ENCODE data around the gene DPF3.

The DPF3 gene

GRCh38 chr14:72631401-72631800 lies 262.5 kb downstream of the DPF3 start:
- FAIRE-seq (no peak), DNase-seq (ENCODE audit: insufficient read length, low spot score) (no peak)

- FAIRE-seq (no peak), DNase-seq (ENCODE audit: insufficient read length, low spot score) (no peak)
Measured at GRCh38 chr14:72630374-72630773, 263.5 kb downstream of the DPF3 start.

DNA sequence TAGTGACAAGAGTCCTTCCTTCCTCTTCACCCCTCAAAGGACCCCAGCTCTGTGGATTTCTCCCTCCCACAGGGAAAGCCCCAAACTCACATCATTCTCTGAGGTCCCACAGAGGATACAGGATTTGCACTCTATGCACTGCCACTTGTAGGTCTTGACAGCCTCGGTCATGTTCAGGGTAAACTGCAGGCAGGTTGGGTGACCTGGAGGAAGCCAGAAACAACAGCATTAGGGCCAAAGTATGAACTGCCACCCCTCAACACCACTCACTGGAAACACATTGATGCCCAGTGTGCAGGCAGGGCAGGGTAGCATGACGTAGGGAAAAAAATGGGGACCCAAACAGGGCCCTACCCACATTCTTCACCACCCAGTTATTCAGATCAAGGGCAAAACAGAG lies 264.4 kb downstream of the DPF3 start:
- FAIRE-seq (no peak), DNase-seq (ENCODE audit: insufficient read length, low spot score) (no peak)

- DNase-seq (ENCODE audit: insufficient read length, low spot score) (no peak), FAIRE-seq (no peak)
Measured at GRCh38 chr14:72625689-72626088, 268.2 kb downstream of the DPF3 start.

- DNase-seq (ENCODE audit: insufficient read length, low spot score) (no peak), FAIRE-seq (no peak)
Measured at GRCh38 chr14:72621387-72622065, 272.4 kb downstream of the DPF3 start.

- DNase-seq (ENCODE audit: insufficient read length, low spot score) (no peak), FAIRE-seq (no peak)
Measured at GRCh38 chr14:72619881-72620280, 274.0 kb downstream of the DPF3 start.

DNA sequence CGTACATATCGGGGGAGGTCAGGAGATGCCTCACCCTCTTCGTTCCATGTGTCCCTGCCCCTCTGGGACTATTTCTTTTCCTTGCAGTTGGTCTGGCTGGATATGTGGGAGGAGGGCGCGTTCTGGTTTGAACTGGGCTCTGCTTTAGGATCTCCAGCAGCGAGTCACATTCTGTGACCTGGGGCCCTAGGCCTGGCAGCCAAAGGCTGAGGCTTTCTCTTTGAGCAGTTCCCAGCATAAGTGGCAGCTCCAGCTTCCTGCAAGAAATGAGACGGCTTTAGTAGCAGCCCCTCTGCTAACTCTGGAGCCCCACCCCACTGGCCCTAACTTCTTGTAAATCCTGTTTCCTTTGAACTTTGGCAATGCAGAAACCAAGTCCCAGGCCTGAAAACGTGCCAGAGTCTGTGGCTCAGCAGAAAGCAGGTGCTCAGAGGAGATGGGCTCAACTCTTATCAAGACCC lies 274.8 kb downstream of the DPF3 start:
- no peak for FAIRE-seq
- no peak for DNase-seq (ENCODE audit: insufficient read length, low spot score)

- FAIRE-seq, result no peak
- no peak for DNase-seq (ENCODE audit: insufficient read length, low spot score)
Measured at GRCh38 chr14:72618424-72618823, 275.5 kb downstream of the DPF3 start.

GRCh38 chr14:72617391-72618031 lies 276.4 kb downstream of the DPF3 start:
- FAIRE-seq (no peak), DNase-seq (ENCODE audit: insufficient read length, low spot score) (no peak)

GRCh38 chr14:72616811-72617210 lies 277.1 kb downstream of the DPF3 start:
- FAIRE-seq (no peak), DNase-seq (ENCODE audit: insufficient read length, low spot score) (no peak)

DNA sequence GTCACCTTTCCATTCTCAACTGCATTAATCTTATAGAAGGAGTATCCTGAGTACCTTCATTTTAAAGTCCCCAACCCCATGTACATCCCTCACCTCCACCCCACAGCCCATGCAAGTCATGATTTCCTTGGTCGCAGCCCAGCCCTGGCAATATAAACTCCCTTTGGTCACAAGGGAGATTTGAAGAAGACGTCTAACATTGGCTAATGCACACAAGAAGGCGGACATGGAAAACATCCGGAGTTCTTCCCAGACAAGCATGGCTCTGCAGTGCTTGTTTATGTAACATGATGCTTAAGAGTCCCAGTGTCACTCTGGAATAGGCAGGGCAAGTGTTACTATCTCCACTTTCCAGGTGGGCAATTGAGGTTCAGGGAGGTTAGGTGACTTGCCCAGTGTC lies 277.6 kb downstream of the DPF3 start:
- DNase-seq (ENCODE audit: insufficient read length, low spot score), result no peak
- FAIRE-seq, result no peak

GRCh38 chr14:72615451-72616121 lies 278.3 kb downstream of the DPF3 start:
- FAIRE-seq (no peak), DNase-seq (ENCODE audit: insufficient read length, low spot score) (no peak)

GRCh38 chr14:72614891-72615415 lies 278.9 kb downstream of the DPF3 start:
- FAIRE-seq (no peak), DNase-seq (ENCODE audit: insufficient read length, low spot score) (no peak)

GRCh38 chr14:72614365-72614764 lies 279.5 kb downstream of the DPF3 start:
- no peak for FAIRE-seq
- no peak for DNase-seq (ENCODE audit: insufficient read length, low spot score)

DNA sequence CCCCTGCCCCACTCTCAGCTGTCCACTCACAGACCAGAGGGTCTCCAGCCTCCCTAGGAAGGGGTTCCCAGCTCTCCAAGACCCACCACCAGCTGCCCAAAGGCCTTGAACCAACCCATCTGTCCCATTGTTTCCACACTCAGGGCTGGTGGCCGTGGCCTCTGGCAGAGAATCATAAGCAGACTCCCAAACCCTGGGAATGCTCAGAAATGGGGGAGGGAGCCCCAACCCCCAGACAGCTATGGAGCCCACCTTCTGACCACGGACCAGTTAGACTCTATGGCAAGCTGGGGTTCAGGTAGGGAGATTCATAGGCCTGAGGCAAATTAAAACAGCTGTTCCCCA lies 280.0 kb downstream of the DPF3 start:
- FAIRE-seq (no peak), DNase-seq (ENCODE audit: insufficient read length, low spot score) (no peak)

DNA sequence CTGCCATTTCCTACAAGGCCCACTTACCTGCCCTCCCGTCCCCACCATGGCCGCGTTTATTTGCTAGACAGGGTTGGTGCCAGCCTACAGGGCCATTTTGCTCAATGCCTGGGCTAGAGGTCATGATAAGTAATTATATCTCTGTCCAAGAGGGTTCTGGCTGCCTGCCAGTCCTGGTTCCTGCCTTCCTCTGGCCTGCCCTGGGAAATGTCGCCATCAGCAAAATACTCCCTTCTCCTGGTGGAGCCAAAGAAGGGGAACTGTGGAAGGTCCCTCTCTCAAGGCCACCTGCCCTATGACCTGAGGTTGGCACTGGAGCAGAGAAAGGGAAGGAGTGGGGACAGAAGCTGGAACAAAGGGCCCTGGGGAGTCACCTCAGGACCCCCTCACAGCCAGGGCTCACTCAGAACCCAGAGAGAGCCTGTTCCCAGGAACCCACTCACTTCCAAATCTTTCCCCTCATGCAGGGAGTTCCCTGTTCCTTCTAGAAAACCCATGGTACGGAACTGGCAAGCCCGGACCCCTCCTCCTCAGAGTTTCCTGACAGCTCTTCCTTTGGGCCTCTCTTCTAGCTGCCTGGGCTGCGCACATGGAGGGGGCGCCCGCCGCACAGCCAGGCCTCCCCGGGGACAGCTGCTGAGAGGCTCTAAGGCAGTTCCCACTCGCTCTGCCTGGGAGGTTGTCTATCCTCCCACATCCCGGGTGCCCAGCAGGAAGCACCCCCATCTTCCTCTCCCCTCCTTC lies 280.5 kb downstream of the DPF3 start:
- DNase-seq (ENCODE audit: insufficient read length, low spot score), result no peak
- FAIRE-seq, result no peak

GRCh38 chr14:72612041-72612440 lies 281.9 kb downstream of the DPF3 start:
- no peak for FAIRE-seq
- no peak for DNase-seq (ENCODE audit: insufficient read length, low spot score)

DNA sequence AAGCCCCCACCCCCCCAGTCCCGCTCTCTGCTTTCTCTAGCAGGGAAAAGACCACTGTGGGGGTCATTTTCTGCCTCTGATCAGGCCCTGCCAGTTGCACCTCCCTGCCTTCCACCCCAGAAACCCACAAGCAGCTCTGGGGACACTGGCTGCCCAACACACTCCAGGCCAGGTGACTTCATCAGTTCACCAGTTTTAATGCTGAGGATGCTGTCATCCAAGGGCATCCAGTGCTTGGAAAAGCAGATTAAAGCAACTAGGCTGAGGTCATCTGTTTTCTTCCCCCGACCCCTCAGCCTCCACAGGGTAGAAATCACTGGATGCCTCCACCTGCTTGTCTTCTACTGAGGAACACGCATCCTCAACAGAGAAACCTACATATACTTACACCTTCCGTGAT lies 282.4 kb downstream of the DPF3 start:
- DNase-seq (ENCODE audit: insufficient read length, low spot score) (no peak), FAIRE-seq (no peak)

- DNase-seq (ENCODE audit: insufficient read length, low spot score) (no peak), FAIRE-seq (no peak)
Measured at GRCh38 chr14:72610831-72611200, 283.1 kb downstream of the DPF3 start.

DNA sequence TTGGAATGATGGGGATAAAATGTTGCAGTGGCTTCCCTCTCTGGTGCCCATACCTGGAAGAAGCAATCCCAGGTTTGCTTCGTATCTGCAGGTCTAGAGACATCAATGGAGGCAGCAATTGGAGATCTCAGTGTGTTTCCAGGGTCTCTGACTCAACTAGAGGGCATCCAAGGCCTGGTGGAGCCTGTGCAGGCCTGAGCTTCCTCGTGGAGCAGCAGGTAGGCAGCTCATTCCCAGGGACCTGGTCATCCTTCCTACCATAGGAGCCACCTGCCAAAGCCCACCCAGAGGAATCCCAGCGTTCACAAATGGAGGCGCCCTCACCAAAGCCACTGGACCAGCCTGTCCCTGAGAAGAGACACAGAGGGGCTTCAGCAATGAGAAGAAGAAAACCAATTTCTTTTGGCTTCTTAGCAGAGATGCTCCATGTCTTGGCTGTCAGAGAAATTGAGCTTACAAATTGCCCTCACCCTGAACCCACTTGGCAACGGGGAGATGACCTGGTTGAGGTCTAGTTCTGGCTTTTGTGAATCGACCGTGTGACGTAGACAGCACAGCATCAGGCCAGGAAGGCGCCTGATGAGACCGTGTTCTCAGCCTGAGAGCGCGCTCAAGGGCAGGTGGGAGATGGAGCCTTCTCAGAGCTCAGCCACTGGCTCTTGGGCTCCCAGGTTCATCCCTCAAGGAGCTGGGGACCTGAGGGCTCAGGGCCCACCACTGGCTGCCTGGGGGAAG lies 283.6 kb downstream of the DPF3 start:
- no peak for DNase-seq (ENCODE audit: insufficient read length, low spot score)

More for the DNA sequence above, 283.6 kb downstream of the DPF3 start:
- FAIRE-seq, result no peak

All from GM19239 (cell line).